ENCODE results near the gene ZNF385A. TPM values are rescaled to one million over a fixed set of nuclear protein-coding genes. Genes with fewer than 3 reads are reported as not detected.

Gene ZNF385A
- total and polyA plus RNA-seq, 8 donors: 1.2 to 35.7 (median 12.4) TPM

DNA sequence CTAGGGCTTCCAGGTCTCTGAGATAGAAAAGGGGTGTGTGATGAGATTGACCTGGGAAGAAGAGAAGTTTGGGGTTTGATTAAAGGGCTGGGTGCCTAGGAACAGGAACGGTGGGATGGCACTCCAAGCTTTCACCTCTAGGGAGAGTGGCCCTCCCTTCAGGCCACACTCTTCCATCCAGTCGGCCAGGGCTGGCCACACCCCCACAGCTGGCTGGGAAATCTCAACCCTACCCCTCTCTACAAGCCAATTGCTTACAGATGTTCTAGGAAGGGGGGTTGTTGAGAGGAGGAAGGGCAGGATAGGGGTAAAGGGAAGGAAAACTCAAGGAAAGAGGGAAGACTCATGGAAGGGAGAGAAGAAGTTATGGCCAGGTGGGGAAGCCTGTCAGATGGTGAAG lies 41.2 kb upstream of the ZNF385A start:
- H3K27ac ChIP-seq: peak overlapping the region in 1 of 5 donors; percentile 2
- H3K9me3 ChIP-seq: no peaks in the 10 kb centered on the region
- H3K36me3 ChIP-seq: no peaks in the 10 kb centered on the region
- 16 to 38% (median 27%) methylated on average over 2 of the region's 2 CpGs for WGBS, 5 donors
- TF ChIP-seq POLR2AphosphoS5 (IDR thresholded peaks at IDR 0.05) (no peak), EP300 (IDR thresholded peaks at IDR 0.05) (no peak), POLR2A (IDR thresholded peaks at IDR 0.05) (no peak)
- TF ChIP-seq, protein P1, sequence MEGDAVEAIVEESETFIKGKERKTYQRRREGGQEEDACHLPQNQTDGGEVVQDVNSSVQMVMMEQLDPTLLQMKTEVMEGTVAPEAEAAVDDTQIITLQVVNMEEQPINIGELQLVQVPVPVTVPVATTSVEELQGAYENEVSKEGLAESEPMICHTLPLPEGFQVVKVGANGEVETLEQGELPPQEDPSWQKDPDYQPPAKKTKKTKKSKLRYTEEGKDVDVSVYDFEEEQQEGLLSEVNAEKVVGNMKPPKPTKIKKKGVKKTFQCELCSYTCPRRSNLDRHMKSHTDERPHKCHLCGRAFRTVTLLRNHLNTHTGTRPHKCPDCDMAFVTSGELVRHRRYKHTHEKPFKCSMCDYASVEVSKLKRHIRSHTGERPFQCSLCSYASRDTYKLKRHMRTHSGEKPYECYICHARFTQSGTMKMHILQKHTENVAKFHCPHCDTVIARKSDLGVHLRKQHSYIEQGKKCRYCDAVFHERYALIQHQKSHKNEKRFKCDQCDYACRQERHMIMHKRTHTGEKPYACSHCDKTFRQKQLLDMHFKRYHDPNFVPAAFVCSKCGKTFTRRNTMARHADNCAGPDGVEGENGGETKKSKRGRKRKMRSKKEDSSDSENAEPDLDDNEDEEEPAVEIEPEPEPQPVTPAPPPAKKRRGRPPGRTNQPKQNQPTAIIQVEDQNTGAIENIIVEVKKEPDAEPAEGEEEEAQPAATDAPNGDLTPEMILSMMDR (IDR thresholded peaks at IDR 0.05): no peak
- peak in 1 of 2 donors; percentile 45 for DNase-seq
- intact Hi-C loops (cut with DNase I; ENCODE audit: low total_unique reads): no loop called here
- peaks cover 8 to 69% (median 26%) of the 10 kb centered on the region in 4 donors for H3K4me1 ChIP-seq
- H3K27me3 ChIP-seq: peaks cover 0 to 20% (median 0%) of the 10 kb centered on the region in 3 donors
- no peak overlapping the region for H3K4me3 ChIP-seq

DNA sequence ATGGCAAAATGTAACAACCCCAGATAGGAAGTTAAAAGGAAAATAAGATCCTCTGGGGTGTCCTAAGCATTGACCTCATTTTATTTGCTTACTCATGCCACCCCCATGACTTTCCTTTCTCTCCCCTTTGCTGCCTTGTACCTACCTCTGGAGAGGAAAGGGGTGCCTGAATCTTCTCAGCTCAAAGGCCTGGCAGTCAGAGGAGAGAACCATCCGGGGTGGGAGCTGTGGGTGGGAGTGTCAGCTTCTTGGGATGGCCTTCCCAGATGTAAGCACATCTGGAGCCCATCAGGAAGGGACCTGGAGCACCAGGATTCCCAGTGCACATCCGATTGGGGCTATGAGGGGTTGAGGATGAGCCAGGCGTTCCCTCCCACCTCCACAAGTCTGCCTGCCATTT lies 39.7 kb upstream of the ZNF385A start:
- no peak for DNase-seq
- 56 to 66% (median 62%) methylated on average over 3 of the region's 3 CpGs for WGBS, 5 donors
- TF ChIP-seq POLR2A (IDR thresholded peaks at IDR 0.05): no peak
- no peak for TF ChIP-seq EP300 (IDR thresholded peaks at IDR 0.05)
- TF ChIP-seq POLR2AphosphoS5 (IDR thresholded peaks at IDR 0.05): no peak
- TF ChIP-seq, protein P1 (IDR thresholded peaks at IDR 0.05): no peak
- peak overlapping the region in 1 of 5 donors; percentile 93 for H3K27ac ChIP-seq
- H3K4me1 ChIP-seq: peaks cover 17 to 72% (median 39%) of the 10 kb centered on the region in 4 donors
- intact Hi-C loops (cut with DNase I; ENCODE audit: low total_unique reads): no loop called here
- H3K27me3 ChIP-seq: peaks cover 0 to 26% (median 0%) of the 10 kb centered on the region in 3 donors
- no peaks in the 10 kb centered on the region for H3K36me3 ChIP-seq
- H3K9me3 ChIP-seq: no peaks in the 10 kb centered on the region
- H3K4me3 ChIP-seq: no peak overlapping the region

DNA sequence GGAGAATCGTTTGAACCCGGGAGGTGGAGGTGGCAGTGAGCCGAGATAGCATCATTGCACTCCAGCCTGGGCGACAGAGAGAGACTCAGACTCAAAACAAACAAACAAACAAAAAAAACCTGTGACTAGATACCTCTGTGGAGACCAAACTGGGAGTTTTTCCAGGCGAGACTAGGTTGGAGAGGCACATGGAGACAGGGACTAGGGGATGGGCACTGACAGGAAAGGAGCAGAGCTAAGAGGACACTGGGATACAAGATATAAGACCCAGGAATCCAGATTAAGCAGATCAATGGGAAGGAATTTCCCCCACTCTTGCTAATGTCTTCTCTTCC lies 39.2 kb upstream of the ZNF385A start:
- Histone ChIP-seq H3K36me3 (no peaks in the 10 kb centered on the region), H3K27me3 (peaks cover 0 to 28% (median 3%) of the 10 kb centered on the region in 3 donors), H3K27ac (peak overlapping the region in 2 of 5 donors; percentile 91 to 93), H3K4me1 (peaks cover 20 to 70% (median 38%) of the 10 kb centered on the region in 4 donors), H3K4me3 (no peak overlapping the region), H3K9me3 (no peaks in the 10 kb centered on the region)
- TF ChIP-seq EP300 (IDR thresholded peaks at IDR 0.05) (no peak), POLR2A (IDR thresholded peaks at IDR 0.05) (no peak), POLR2AphosphoS5 (IDR thresholded peaks at IDR 0.05) (no peak)
- TF ChIP-seq, protein P1 (IDR thresholded peaks at IDR 0.05): no peak
- intact Hi-C loops (cut with DNase I; ENCODE audit: low total_unique reads): no loop called here
- no peak for DNase-seq
- 52 to 64% (median 54%) methylated on average over 5 of the region's 5 CpGs for WGBS, 5 donors

DNA sequence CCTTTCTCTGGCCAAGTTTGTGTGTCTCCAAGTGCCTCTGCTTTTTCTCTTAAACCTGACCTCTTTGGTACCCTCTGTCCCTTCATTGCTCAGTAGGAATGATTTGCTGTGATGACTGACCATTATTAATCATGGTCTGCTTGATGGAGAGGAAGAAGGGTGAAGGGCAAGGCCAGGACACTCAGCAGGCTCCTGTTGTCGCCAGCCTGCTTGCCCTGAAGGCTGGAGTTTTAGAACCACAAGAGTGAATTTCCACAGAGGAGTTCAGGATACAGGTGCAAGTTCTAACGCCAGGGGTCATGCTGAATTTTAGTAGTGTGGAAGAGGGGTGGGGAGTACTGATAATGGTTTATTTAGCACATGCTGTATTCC lies 37.3 kb upstream of the ZNF385A start:
- DNase-seq: no peak
- no peaks in the 10 kb centered on the region for H3K36me3 ChIP-seq
- peak overlapping the region; percentile 31 to 94 (median 91) for H3K27ac ChIP-seq
- TF ChIP-seq, protein P1 (IDR thresholded peaks at IDR 0.05): no peak
- TF ChIP-seq POLR2A (IDR thresholded peaks at IDR 0.05) (no peak), POLR2AphosphoS5 (IDR thresholded peaks at IDR 0.05) (no peak), EP300 (IDR thresholded peaks at IDR 0.05) (no peak)
- 69 to 85% (median 75%) methylated on average over 2 of the region's 2 CpGs for WGBS, 5 donors
- H3K27me3 ChIP-seq: peaks cover 0 to 32% (median 11%) of the 10 kb centered on the region in 3 donors
- intact Hi-C loops (cut with DNase I; ENCODE audit: low total_unique reads): no loop called here
- H3K4me1 ChIP-seq: peaks cover 25 to 73% (median 36%) of the 10 kb centered on the region in 4 donors
- H3K9me3 ChIP-seq: no peaks in the 10 kb centered on the region
- H3K4me3 ChIP-seq: no peak overlapping the region
